GM23338 (cell line): ENCODE data around the gene C16orf95. TPM values are rescaled to one million over a fixed set of nuclear protein-coding genes. Genes with fewer than 3 reads are reported as not detected.

ENCODE experiments used
- ATAC-seq: fragments of 200-7000 bp; cut with Tn5 transposase; 3 replicates; pipeline ENCODE4 v1.9.1; 2020
- DNase-seq: peaks from one replicate; pipeline ENCODE4 v3.0.0-alpha.2; 2015; ENCODE audit warnings: low spot score
- H2AFZ ChIP-seq: fragments of 200-600 bp; sonication (generic); 2 replicates; pipeline ENCODE4 v1.8.0; 2016; ENCODE audit warnings: antibody characterized with exemption, mild to moderate bottlenecking, moderate library complexity
- H3F3A ChIP-seq: fragments of 200-600 bp; sonication (generic); replicated peaks from 2 replicates; pipeline ENCODE4 v1.8.0; 2017; ENCODE audit warnings: antibody characterized with exemption, mixed run types, low read depth
- H3K27ac ChIP-seq: fragments of 200-600 bp; sonication (generic); 2 replicates; pipeline ENCODE4 v1.6.1; 2016; ENCODE audit warnings: low read depth
- H3K27me3 ChIP-seq: fragments of 200-600 bp; sonication (generic); 2 replicates; pipeline ENCODE4 v1.8.0; 2016; ENCODE audit warnings: mild to moderate bottlenecking, mixed run types, moderate library complexity; ENCODE audit not compliant: insufficient read depth
- H3K36me3 ChIP-seq: fragments of 200-600 bp; sonication (generic); 2 replicates; pipeline ENCODE4 v1.8.0; 2016; ENCODE audit warnings: mild to moderate bottlenecking; ENCODE audit not compliant: insufficient read depth
- H3K4me1 ChIP-seq: fragments of 200-600 bp; sonication (generic); 2 replicates; pipeline ENCODE4 v1.8.0; 2016; ENCODE audit warnings: mild to moderate bottlenecking, moderate library complexity; ENCODE audit not compliant: insufficient read depth
- H3K4me2 ChIP-seq: fragments of 200-600 bp; sonication (generic); 2 replicates; pipeline ENCODE4 v1.7.1; 2017; ENCODE audit warnings: mixed run types
- H3K4me3 ChIP-seq: fragments of 200-600 bp; sonication (generic); 2 replicates; pipeline ENCODE4 v1.6.1; 2016; ENCODE audit warnings: mixed run types
- H3K79me2 ChIP-seq: fragments of 200-600 bp; sonication (generic); replicated peaks from 2 replicates; pipeline ENCODE4 v1.8.0; 2017; ENCODE audit warnings: mild to moderate bottlenecking; ENCODE audit not compliant: insufficient read depth
- H3K9me2 ChIP-seq: fragments of 200-600 bp; sonication (generic); 2 replicates; pipeline ENCODE4 v1.8.0; 2017; ENCODE audit not compliant: insufficient read depth
- H4K20me1 ChIP-seq: fragments of 200-600 bp; sonication (generic); replicated peaks from 2 replicates; pipeline ENCODE4 v1.8.0; 2017; ENCODE audit warnings: mild to moderate bottlenecking; ENCODE audit not compliant: insufficient read depth
- H3K27ac Mint-ChIP-seq: 2 replicates; pipeline ENCODE4 v1.8.0; 2020; ENCODE audit warnings: inconsistent platforms, mild to moderate bottlenecking, moderate library complexity, mixed read lengths
- H3K27me3 Mint-ChIP-seq: 3 replicates; pipeline ENCODE4 v1.8.0; 2022; ENCODE audit warnings: low read depth, mild to moderate bottlenecking, moderate library complexity, mixed read lengths, inconsistent platforms; ENCODE audit not compliant: insufficient read depth, poor library complexity
- H3K36me3 Mint-ChIP-seq: 3 replicates; pipeline ENCODE4 v1.8.0; 2021; ENCODE audit warnings: low read depth, mild to moderate bottlenecking, inconsistent platforms, moderate library complexity, mixed read lengths
- H3K4me1 Mint-ChIP-seq: 3 replicates; pipeline ENCODE4 v1.8.0; 2020; ENCODE audit warnings: mild to moderate bottlenecking, inconsistent platforms, mixed read lengths
- H3K4me3 Mint-ChIP-seq: 3 replicates; pipeline ENCODE4 v1.8.0; 2021; ENCODE audit warnings: moderate library complexity, mild to moderate bottlenecking, inconsistent platforms, mixed read lengths
- H3K9me3 Mint-ChIP-seq: 3 replicates; pipeline ENCODE4 v1.8.0; 2020; ENCODE audit warnings: moderate library complexity, mild to moderate bottlenecking, inconsistent platforms, mixed read lengths
- JUNB ChIP-seq: IDR thresholded peaks from one replicate; pipeline ENCODE4 v1.6.1; 2016; ENCODE audit warnings: antibody characterized with exemption; ENCODE audit not compliant: unreplicated experiment
- NANOG ChIP-seq: IDR thresholded peaks from 2 replicates; pipeline ENCODE4 v1.6.1; 2016; ENCODE audit warnings: antibody characterized with exemption, borderline replicate concordance
- POLR2AphosphoS5 ChIP-seq: IDR thresholded peaks from 2 replicates; pipeline ENCODE4 v1.6.1; 2016; ENCODE audit warnings: antibody characterized with exemption, low read depth
- ZNF114 ChIP-seq: fragments of 250-450 bp; sonication (Bioruptor Pico); IDR thresholded peaks from 2 replicates; pipeline ENCODE4 v1.5.0; 2020; ENCODE audit warnings: mild to moderate bottlenecking, moderate library complexity
- ZNF331 ChIP-seq: fragments of 250-450 bp; sonication (Bioruptor Pico); IDR thresholded peaks from 2 replicates; pipeline ENCODE4 v1.5.0; 2020; ENCODE audit warnings: low read depth, mild to moderate bottlenecking, moderate library complexity
- polyA plus RNA-seq: library from polyadenylated mRNA; unstranded; fragments of >200 nt; fragmentation: Nextera tagmentation; extraction: Ambion mirVana; gene quantifications from 2 replicates; pipeline ENCODE4 v1.2.1, GENCODE V29; 2016
- total RNA-seq: library from RNA; depleted of rRNA; stranded (reverse); fragments of >200 nt; shearing (Covaris generic); gene quantifications from 2 replicates; pipeline ENCODE4 v1.2.3, GENCODE V29; 2014
- TF ChIP-seq, protein P1 (sequence below), 2 experiments: fragments of 200-600 bp in 1 of 2; sonication (generic) in 1 of 2; conservative IDR thresholded peaks; 2 replicates each; pipeline versions ENCODE4 v1.5.1 to v1.6.1; 2016 to 2017; ENCODE audit warnings: antibody characterized with exemption in 2 of 2, low read depth in 2 of 2, mild to moderate bottlenecking in 2 of 2, moderate library complexity in 1 of 2
- TF ChIP-seq, protein P2 (sequence below): fragments of 250-450 bp; sonication (Bioruptor Pico); IDR thresholded peaks from 2 replicates; pipeline ENCODE4 v1.5.0; 2020; ENCODE audit warnings: mild to moderate bottlenecking, moderate library complexity

Gene C16orf95
- total and polyA plus RNA-seq, 2 experiments from 2014 or later = 1.2 to 3.9 TPM

DNA sequence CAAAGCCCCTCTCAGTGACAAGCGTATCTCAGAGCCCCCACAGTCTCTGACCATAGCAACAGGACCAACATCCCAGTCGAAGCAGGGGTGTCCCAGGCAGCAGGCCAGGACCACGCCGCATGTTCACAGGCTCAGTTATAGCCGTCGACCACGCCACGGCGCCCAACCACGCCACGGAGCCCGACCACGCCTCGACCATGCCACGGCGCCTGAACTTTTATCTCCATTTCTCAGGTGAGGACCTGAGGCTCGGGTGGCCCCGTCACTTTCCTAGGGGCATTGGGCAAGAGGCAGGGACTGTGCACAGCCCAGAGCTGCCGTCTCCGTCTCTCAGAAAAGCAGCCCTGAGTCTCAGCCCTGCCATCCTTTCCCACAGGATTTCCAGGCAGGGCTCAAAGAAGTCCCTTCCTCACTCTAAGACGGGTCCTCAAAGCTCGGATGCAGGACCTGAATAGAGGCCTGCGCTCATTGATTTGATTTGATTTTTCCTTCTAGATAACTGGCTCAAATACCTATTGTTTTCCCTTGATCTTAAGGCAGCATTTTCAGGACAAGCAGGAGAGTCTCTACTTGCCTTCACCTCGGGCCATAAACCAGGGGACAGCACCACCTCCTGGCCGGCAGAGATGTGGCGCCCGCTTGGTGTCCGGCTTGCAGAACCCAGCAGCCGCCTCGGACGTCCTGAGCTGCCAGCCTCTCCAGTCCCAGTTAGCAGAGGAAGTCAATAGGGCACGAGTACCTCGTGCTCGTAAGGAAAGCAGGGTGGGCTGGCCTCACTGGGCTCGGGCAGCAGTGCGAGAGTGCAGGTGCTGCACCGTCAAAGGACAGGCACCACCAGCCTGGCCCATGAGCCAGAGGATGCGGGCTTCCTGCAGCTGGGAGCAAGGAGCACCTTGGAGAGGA is 38.8 kb downstream of the C16orf95 start:
- no peak overlapping the region for H3K4me2 ChIP-seq
- Mint-ChIP-seq H3K27ac (no peak overlapping the region), H3K4me3 (no peak overlapping the region), H3K36me3 (no peaks in the 10 kb centered on the region), H3K4me1 (peaks cover 8% of the 10 kb centered on the region; the same call in 2 of the 3 replicates), H3K9me3 (no peaks in the 10 kb centered on the region), H3K27me3 (peaks cover 6% of the 10 kb centered on the region)
- DNase-seq = peak; percentile 91
- ATAC-seq = peak; percentile 97
- H3F3A ChIP-seq = no peaks in the 10 kb centered on the region
- TF ChIP-seq NANOG (no peak), ZNF331 (no peak), ZNF114 (CRISPR knock-in tag) (no peak), JUNB (no peak), POLR2AphosphoS5 (no peak)
- TF ChIP-seq, protein P1, sequence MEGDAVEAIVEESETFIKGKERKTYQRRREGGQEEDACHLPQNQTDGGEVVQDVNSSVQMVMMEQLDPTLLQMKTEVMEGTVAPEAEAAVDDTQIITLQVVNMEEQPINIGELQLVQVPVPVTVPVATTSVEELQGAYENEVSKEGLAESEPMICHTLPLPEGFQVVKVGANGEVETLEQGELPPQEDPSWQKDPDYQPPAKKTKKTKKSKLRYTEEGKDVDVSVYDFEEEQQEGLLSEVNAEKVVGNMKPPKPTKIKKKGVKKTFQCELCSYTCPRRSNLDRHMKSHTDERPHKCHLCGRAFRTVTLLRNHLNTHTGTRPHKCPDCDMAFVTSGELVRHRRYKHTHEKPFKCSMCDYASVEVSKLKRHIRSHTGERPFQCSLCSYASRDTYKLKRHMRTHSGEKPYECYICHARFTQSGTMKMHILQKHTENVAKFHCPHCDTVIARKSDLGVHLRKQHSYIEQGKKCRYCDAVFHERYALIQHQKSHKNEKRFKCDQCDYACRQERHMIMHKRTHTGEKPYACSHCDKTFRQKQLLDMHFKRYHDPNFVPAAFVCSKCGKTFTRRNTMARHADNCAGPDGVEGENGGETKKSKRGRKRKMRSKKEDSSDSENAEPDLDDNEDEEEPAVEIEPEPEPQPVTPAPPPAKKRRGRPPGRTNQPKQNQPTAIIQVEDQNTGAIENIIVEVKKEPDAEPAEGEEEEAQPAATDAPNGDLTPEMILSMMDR (conservative IDR thresholded peaks at IDR 0.05; ENCODE audit: low read depth in 2 of 2) = peak; percentile 92 to 97
- TF ChIP-seq, protein P2, sequence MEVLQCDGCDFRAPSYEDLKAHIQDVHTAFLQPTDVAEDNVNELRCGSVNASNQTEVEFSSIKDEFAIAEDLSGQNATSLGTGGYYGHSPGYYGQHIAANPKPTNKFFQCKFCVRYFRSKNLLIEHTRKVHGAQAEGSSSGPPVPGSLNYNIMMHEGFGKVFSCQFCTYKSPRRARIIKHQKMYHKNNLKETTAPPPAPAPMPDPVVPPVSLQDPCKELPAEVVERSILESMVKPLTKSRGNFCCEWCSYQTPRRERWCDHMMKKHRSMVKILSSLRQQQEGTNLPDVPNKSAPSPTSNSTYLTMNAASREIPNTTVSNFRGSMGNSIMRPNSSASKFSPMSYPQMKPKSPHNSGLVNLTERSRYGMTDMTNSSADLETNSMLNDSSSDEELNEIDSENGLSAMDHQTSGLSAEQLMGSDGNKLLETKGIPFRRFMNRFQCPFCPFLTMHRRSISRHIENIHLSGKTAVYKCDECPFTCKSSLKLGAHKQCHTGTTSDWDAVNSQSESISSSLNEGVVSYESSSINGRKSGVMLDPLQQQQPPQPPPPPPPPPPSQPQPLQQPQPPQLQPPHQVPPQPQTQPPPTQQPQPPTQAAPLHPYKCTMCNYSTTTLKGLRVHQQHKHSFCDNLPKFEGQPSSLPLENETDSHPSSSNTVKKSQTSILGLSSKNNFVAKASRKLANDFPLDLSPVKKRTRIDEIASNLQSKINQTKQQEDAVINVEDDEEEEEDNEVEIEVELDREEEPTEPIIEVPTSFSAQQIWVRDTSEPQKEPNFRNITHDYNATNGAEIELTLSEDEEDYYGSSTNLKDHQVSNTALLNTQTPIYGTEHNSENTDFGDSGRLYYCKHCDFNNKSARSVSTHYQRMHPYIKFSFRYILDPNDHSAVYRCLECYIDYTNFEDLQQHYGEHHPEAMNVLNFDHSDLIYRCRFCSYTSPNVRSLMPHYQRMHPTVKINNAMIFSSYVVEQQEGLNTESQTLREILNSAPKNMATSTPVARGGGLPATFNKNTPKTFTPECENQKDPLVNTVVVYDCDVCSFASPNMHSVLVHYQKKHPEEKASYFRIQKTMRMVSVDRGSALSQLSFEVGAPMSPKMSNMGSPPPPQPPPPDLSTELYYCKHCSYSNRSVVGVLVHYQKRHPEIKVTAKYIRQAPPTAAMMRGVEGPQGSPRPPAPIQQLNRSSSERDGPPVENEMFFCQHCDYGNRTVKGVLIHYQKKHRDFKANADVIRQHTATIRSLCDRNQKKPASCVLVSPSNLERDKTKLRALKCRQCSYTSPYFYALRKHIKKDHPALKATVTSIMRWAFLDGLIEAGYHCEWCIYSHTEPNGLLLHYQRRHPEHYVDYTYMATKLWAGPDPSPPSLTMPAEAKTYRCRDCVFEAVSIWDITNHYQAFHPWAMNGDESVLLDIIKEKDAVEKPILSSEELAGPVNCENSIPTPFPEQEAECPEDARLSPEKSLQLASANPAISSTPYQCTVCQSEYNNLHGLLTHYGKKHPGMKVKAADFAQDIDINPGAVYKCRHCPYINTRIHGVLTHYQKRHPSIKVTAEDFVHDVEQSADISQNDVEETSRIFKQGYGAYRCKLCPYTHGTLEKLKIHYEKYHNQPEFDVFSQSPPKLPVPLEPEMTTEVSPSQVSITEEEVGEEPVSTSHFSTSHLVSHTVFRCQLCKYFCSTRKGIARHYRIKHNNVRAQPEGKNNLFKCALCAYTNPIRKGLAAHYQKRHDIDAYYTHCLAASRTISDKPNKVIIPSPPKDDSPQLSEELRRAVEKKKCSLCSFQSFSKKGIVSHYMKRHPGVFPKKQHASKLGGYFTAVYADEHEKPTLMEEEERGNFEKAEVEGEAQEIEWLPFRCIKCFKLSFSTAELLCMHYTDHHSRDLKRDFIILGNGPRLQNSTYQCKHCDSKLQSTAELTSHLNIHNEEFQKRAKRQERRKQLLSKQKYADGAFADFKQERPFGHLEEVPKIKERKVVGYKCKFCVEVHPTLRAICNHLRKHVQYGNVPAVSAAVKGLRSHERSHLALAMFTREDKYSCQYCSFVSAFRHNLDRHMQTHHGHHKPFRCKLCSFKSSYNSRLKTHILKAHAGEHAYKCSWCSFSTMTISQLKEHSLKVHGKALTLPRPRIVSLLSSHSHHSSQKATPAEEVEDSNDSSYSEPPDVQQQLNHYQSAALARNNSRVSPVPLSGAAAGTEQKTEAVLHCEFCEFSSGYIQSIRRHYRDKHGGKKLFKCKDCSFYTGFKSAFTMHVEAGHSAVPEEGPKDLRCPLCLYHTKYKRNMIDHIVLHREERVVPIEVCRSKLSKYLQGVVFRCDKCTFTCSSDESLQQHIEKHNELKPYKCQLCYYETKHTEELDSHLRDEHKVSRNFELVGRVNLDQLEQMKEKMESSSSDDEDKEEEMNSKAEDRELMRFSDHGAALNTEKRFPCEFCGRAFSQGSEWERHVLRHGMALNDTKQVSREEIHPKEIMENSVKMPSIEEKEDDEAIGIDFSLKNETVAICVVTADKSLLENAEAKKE (CRISPR knock-in tag) = no peak
- no peak overlapping the region for H3K27ac ChIP-seq
- no peak overlapping the region for H3K4me3 ChIP-seq
- no peaks in the 10 kb centered on the region for H3K9me2 ChIP-seq
- H3K27me3 ChIP-seq = no peaks in the 10 kb centered on the region
- no peaks in the 10 kb centered on the region for H3K79me2 ChIP-seq
- peak overlapping the region; percentile 93; the same call in 1 of the 2 replicates for H2AFZ ChIP-seq
- H3K4me1 ChIP-seq = no peaks in the 10 kb centered on the region
- no peaks in the 10 kb centered on the region for H3K36me3 ChIP-seq
- H4K20me1 ChIP-seq = no peaks in the 10 kb centered on the region
